Brain microvascular endothelial cell (primary cell): ENCODE results near the gene CTDNEP1.
A peak's percentile ranks its signal among the peaks of the same experiment; 100 is the strongest.

Source experiments
- DNase-seq: peaks from one replicate; pipeline ENCODE4 v3.0.0-alpha.2; 2020
- H3K27ac ChIP-seq: fragments of 250-450 bp; sonication (Bioruptor Pico); 2 replicates; pipeline ENCODE4 v1.5.1; 2020; ENCODE audit warnings: mild to moderate bottlenecking, moderate library complexity
- H3K27me3 ChIP-seq: fragments of 250-450 bp; sonication (Bioruptor Pico); replicated peaks from 2 replicates; pipeline ENCODE4 v1.5.1; 2020; ENCODE audit warnings: mild to moderate bottlenecking
- H3K36me3 ChIP-seq: fragments of 250-450 bp; sonication (Bioruptor Pico); replicated peaks from 2 replicates; pipeline ENCODE4 v1.5.1; 2020; ENCODE audit warnings: mild to moderate bottlenecking
- H3K4me3 ChIP-seq: 2 replicates; pipeline ENCODE4 v1.5.1; 2011; ENCODE audit warnings: low read depth, mild to moderate bottlenecking, control low read depth, low read length, moderate library complexity
- in situ Hi-C: cut with HindIII; loops from 2 replicates; pipeline ENCODE4 v1.10.0; 2017; ENCODE audit warnings: low sequenced_read_pairs, low pct_ligation_motif_present
- TF ChIP-seq, protein P1 (sequence below): IDR thresholded peaks from 2 replicates; pipeline ENCODE4 v1.5.1; 2011; ENCODE audit warnings: low read depth, mild to moderate bottlenecking, moderate library complexity, low read length, control low read depth, inconsistent platforms; ENCODE audit errors: missing control alignments

Gene CTDNEP1

DNA sequence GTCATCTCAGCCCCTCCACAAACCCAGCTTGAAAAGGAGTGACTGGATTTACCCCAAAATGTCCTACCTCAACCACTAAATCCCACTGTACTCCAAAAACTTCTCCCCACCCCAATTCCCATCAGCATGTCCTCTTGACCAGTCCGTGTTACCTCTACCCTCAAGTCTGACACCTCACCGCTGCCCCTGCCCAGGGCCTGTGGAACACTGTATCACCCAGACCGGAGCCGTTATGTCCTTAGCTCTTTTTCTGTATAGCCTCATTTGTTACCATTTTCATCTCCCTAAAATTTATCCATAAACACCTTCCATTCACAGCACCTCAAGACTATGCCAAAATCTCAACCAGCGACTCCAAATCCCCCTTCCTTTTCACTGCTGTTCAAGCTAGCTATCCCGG is 14.7 kb downstream of the CTDNEP1 start:
- DNase-seq, result no peak
- Histone ChIP-seq H3K27ac (no peak overlapping the region), H3K4me3 (peak overlapping the region; percentile 94), H3K27me3 (no peaks in the 10 kb centered on the region), H3K36me3 (peaks cover 38% of the 10 kb centered on the region)
- TF ChIP-seq, protein P1, sequence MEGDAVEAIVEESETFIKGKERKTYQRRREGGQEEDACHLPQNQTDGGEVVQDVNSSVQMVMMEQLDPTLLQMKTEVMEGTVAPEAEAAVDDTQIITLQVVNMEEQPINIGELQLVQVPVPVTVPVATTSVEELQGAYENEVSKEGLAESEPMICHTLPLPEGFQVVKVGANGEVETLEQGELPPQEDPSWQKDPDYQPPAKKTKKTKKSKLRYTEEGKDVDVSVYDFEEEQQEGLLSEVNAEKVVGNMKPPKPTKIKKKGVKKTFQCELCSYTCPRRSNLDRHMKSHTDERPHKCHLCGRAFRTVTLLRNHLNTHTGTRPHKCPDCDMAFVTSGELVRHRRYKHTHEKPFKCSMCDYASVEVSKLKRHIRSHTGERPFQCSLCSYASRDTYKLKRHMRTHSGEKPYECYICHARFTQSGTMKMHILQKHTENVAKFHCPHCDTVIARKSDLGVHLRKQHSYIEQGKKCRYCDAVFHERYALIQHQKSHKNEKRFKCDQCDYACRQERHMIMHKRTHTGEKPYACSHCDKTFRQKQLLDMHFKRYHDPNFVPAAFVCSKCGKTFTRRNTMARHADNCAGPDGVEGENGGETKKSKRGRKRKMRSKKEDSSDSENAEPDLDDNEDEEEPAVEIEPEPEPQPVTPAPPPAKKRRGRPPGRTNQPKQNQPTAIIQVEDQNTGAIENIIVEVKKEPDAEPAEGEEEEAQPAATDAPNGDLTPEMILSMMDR, result no peak
- in situ Hi-C loops, result no loop called here

DNA sequence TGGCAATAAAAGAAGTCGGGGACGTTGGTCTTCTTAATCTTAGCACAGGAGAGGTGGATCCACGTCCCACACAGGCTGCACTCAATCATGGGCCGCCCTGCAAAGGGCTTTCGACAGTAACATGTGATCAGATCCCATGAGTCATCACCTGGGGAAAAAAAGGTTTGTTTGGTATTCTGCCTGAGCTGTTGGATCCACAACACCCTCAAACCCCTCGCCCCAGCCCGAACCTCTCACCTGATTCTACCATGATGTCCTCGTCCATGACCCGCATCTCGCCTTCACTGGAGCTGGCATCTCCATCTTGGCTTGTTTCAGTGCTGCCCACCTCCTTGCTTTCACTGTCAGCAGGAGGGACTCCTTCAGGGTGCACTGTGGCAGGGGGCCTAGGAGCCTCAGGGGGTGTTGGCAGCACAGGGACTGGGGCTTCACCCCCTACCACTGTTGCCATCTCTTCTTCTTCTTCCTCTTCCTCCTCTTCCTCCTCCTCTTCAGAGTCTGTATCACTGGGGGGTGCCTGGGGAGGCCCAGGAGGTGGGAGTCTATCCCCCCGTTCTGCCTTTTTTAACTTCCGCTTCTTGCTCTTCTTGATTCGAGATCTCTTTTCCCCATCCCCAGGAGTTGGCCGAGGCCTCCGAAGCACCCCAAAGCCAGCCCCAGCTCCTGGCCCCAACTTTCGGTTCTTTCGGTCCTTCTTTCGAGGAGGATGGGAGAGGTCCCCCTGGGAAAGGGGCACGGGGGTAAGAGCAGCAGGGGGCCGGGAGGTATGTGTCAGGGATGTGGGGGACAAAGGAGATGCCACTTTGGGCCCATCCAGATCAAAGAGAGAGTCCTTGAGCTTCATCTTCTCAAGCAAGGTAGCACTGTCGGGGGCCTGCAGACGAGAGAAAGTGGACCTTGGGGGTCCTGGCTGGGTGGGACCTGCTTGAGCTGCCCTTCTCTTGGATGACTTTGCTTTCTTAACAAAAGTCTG is 15.6 kb downstream of the CTDNEP1 start:
- in situ Hi-C loops, result no loop called here
- TF ChIP-seq, protein P1, result no peak
- Histone ChIP-seq H3K27me3 (no peaks in the 10 kb centered on the region), H3K4me3 (no peak overlapping the region), H3K27ac (peak overlapping the region; percentile 6), H3K36me3 (peaks cover 35% of the 10 kb centered on the region)
- DNase-seq, result peak; percentile 42

DNA sequence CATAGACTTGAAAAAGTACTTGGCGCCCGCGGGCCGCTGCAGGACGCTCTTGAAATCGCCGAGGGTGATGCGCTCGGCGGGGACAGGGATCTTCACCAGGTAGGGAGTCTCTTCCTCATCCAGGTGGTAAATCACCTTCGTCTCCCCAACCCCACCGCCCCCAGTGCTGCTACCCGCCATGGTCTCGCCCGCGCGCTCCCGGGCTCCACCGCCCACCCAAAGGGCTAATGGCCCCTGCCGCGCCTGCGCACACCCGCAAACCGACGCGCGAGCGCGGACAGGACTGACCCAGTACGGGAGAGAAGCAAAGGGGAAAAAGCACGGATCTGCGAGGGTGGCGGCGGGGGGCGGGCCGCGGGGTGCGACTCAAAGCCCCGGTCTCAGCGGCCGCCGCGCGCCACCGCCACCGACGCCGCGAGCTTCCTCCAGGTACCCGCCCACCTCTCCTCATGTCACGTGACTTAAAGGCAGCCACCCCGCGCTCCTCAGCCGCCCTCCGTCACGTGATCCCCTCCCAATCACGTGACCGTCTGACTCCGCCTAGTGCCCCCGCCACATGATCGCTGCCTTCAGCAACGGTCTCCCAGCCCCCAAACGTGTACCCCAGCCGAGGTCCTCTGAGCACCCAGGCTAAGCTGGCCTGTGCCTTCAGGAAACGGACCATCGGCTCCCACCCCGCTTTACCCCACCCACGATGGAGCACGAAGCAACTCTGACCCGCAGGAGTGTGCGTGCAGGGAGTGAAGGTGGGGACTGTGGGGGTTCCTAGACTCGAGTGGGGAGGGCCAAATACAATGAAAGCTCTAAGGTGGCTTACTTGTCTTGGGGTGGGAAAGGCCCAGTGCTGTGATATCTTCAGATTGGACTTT is 17.2 kb downstream of the CTDNEP1 start, which contains the start of gene DVL2:
Gene DVL2, minus strand, starts transcription at position 435 of the 869 bp plus-strand sequence. Its CDS starts 255 bp downstream, at position 180.
- Histone ChIP-seq H3K27ac (peak within 1 kb of the TSS; percentile 55), H3K4me3 (peak within 1 kb of the TSS; percentile 81), H3K27me3 (no peaks in the 10 kb centered on the region), H3K36me3 (peaks cover 35% of the 10 kb centered on the region)
- TF ChIP-seq, protein P1, result no peak
- in situ Hi-C loops, result no loop called here
- peak; percentile 91 for DNase-seq

DNA sequence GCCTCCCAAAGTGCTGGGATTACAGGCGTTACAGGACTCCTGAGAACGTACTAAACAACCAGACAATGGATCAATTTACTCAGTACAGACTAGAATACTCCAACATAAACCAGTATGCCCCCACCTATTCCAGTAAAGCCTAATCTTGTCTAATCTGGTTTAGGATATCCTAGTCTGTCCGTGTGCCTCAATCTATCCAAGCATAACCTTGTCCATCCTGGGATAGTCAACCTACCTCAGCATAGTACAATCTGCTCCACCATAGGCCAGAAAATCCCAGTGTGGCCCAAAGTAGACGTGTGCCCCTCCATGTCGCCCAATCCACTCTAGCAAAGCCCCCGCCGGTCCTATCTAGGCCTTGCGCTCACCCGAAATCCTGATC is 17.8 kb downstream of the CTDNEP1 start:
- TF ChIP-seq, protein P1, result no peak
- Histone ChIP-seq H3K36me3 (peaks cover 40% of the 10 kb centered on the region), H3K27ac (peak overlapping the region; percentile 55), H3K4me3 (peak overlapping the region; percentile 81), H3K27me3 (no peaks in the 10 kb centered on the region)
- in situ Hi-C loops, result no loop called here
- peak; percentile 33 for DNase-seq

DNA sequence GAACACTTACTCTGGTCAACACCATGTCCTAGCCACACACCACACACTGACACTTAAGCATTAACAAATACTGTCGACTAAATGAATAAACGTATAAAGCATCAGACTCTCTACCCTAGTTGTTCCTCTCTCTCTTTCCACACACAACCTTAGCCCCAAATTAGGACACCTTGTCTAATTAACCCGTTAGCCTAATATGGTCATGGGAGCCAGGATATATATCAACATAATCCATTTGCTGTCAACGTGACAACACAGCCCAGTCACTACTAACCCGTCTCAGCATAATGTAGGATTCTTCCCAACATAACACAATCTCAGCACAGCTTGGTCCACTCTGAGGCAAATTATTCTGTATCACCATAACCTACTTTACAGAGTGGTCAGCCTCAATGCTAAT is 19.4 kb downstream of the CTDNEP1 start:
- Histone ChIP-seq H3K36me3 (peaks cover 42% of the 10 kb centered on the region), H3K4me3 (no peak overlapping the region), H3K27me3 (no peaks in the 10 kb centered on the region), H3K27ac (no peak overlapping the region)
- in situ Hi-C loops, result no loop called here
- no peak for DNase-seq
- TF ChIP-seq, protein P1, result no peak
